IMR-90 (cell line): Measurements from ENCODE around the gene C3orf33. TPM values are rescaled to one million over a fixed set of nuclear protein-coding genes. Genes with fewer than 3 reads are reported as not detected.

Experiments used
- ATAC-seq: fragments of 200-7000 bp; cut with Tn5 transposase; 2 replicates; pipeline ENCODE4 v1.9.1; 2020; ENCODE audit warnings: low read depth, mild to moderate bottlenecking, moderate library complexity
- BruUV-seq: library from RNA; stranded (reverse); fragments of 400-500 nt; replicated peaks from 2 replicates; lab custom pipeline; 2021; lab: Mats Ljungman, UMichigan
- CTCF ChIA-PET: fragments of 300-600 bp; formaldehyde crosslinking; extraction: SDS; loops from one replicate; lab custom pipeline; 2021; ENCODE audit warnings: antibody characterized with exemption; lab: Yijun Ruan, JAX
- POLR2A ChIA-PET: fragments of 300-600 bp; sonication (Branson Sonifier 250); formaldehyde crosslinking; loops from one replicate; lab custom pipeline; 2022; ENCODE audit warnings: antibody characterized with exemption; ENCODE audit not compliant: unreplicated experiment; lab: Charles Lee
- DNase-seq: peaks from one replicate; pipeline ENCODE4 v3.0.0; 2013
- H2AFZ ChIP-seq: replicated peaks from 2 replicates; pipeline ENCODE3; 2013; ENCODE audit warnings: low read length, mild to moderate bottlenecking; ENCODE audit not compliant: poor library complexity
- H2AK5ac ChIP-seq: 2 replicates; pipeline ENCODE4 v1.6.1; 2013; ENCODE audit warnings: low read depth, low read length, inconsistent platforms
- H2AK9ac ChIP-seq: replicated peaks from 2 replicates; pipeline ENCODE3; 2013; ENCODE audit warnings: mild to moderate bottlenecking, low read depth, low read length, moderate library complexity; ENCODE audit not compliant: poor library complexity
- H2BK120ac ChIP-seq: 2 replicates; pipeline ENCODE4 v1.6.1; 2013; ENCODE audit warnings: low read depth, low read length, inconsistent platforms
- H2BK15ac ChIP-seq: 3 replicates; pipeline ENCODE4 v1.6.1; 2013; ENCODE audit warnings: low read depth, low read length, inconsistent platforms
- H2BK20ac ChIP-seq: 2 replicates; pipeline ENCODE4 v1.6.1; 2013; ENCODE audit warnings: low read depth, mild to moderate bottlenecking, inconsistent platforms, low read length, moderate library complexity
- H2BK5ac ChIP-seq: 2 replicates; pipeline ENCODE4 v1.6.1; 2013; ENCODE audit warnings: mild to moderate bottlenecking, low read depth, low read length, inconsistent platforms; ENCODE audit not compliant: poor library complexity, severe bottlenecking
- H3K14ac ChIP-seq: replicated peaks from 2 replicates; pipeline ENCODE4 v1.6.1; 2013; ENCODE audit warnings: low read depth, low read length, inconsistent platforms
- H3K18ac ChIP-seq: 2 replicates; pipeline ENCODE4 v1.6.1; 2013; ENCODE audit warnings: low read depth, low read length, control low read depth
- H3K23ac ChIP-seq: 2 replicates; pipeline ENCODE4 v1.6.1; 2013; ENCODE audit warnings: low read depth, low read length, inconsistent platforms
- H3K27ac ChIP-seq: 2 replicates; pipeline ENCODE4 v1.5.1; 2013; ENCODE audit warnings: mild to moderate bottlenecking, control low read depth, low read length; ENCODE audit not compliant: insufficient read depth
- H3K27me3 ChIP-seq: 2 replicates; pipeline ENCODE4 v1.6.1; 2013; ENCODE audit warnings: low read length; ENCODE audit not compliant: control insufficient read depth, insufficient read depth
- H3K36me3 ChIP-seq: 2 replicates; pipeline ENCODE4 v1.6.1; 2013; ENCODE audit warnings: low read length, mixed read lengths; ENCODE audit not compliant: control insufficient read depth, insufficient read depth
- H3K4ac ChIP-seq: 2 replicates; pipeline ENCODE4 v1.6.1; 2013; ENCODE audit warnings: low read depth, low read length, inconsistent platforms
- H3K4me1 ChIP-seq: 2 replicates; pipeline ENCODE4 v1.6.1; 2013; ENCODE audit warnings: low read length, mixed read lengths; ENCODE audit not compliant: control insufficient read depth, insufficient read depth
- H3K4me2 ChIP-seq: 2 replicates; pipeline ENCODE4 v1.6.1; 2013; ENCODE audit warnings: low read depth, mild to moderate bottlenecking, control low read depth, low read length, moderate library complexity
- H3K4me3 ChIP-seq: 2 replicates; pipeline ENCODE4 v1.5.1; 2013; ENCODE audit warnings: low read depth, mild to moderate bottlenecking, control low read depth, low read length, moderate library complexity; ENCODE audit not compliant: insufficient read depth
- H3K56ac ChIP-seq: 2 replicates; pipeline ENCODE4 v1.6.1; 2013; ENCODE audit warnings: low read length, inconsistent platforms; ENCODE audit not compliant: insufficient read depth; ENCODE audit errors: extremely low read depth
- H3K79me1 ChIP-seq, 2 experiments: 2 replicates each; pipeline ENCODE4 v1.6.1; 2013; ENCODE audit warnings: low read length in 2 of 2, inconsistent platforms in 1 of 2, low read depth in 1 of 2
- H3K9ac ChIP-seq: 2 replicates; pipeline ENCODE4 v1.6.1; 2013; ENCODE audit warnings: low read depth, low read length, control low read depth
- H3K9me1 ChIP-seq: 2 replicates; pipeline ENCODE4 v1.6.1; 2013; ENCODE audit warnings: low read length, inconsistent platforms; ENCODE audit not compliant: insufficient read depth
- H3K9me3 ChIP-seq: 2 replicates; pipeline ENCODE4 v1.6.1; 2013; ENCODE audit warnings: low read length; ENCODE audit not compliant: control insufficient read depth, insufficient read depth
- H4K20me1 ChIP-seq: 2 replicates; pipeline ENCODE4 v1.6.1; 2013; ENCODE audit warnings: low read length, inconsistent platforms; ENCODE audit not compliant: insufficient read depth
- H4K5ac ChIP-seq: 2 replicates; pipeline ENCODE4 v1.6.1; 2013; ENCODE audit warnings: mild to moderate bottlenecking, low read depth, low read length, control low read depth
- H4K8ac ChIP-seq, 2 experiments: 2 replicates each; pipeline ENCODE4 v1.6.1; 2013; ENCODE audit warnings: low read depth in 2 of 2, low read length in 2 of 2, control low read depth in 1 of 2, inconsistent platforms in 1 of 2
- H4K91ac ChIP-seq: 2 replicates; pipeline ENCODE4 v1.6.1; 2013; ENCODE audit warnings: low read depth, low read length, inconsistent platforms; ENCODE audit not compliant: insufficient read depth
- BHLHE40 ChIP-seq: fragments of 150-350 bp; IDR thresholded peaks from 2 replicates; pipeline ENCODE4 v1.6.1; 2016; ENCODE audit warnings: mild to moderate bottlenecking, low read depth, low read length
- CEBPB ChIP-seq: IDR thresholded peaks from 2 replicates; pipeline ENCODE4 v1.6.1; 2012; ENCODE audit warnings: low read depth, low read length, improper control_type of control experiment
- CHD1 ChIP-seq: IDR thresholded peaks from 2 replicates; pipeline ENCODE4 v1.6.1; 2012; ENCODE audit warnings: low read depth, low read length, improper control_type of control experiment
- FOS ChIP-seq: fragments of 150-350 bp; IDR thresholded peaks from 2 replicates; pipeline ENCODE4 v1.6.1; 2016; ENCODE audit warnings: low read depth, low read length
- MAFK ChIP-seq: IDR thresholded peaks from 2 replicates; pipeline ENCODE4 v1.6.1; 2012; ENCODE audit warnings: low read depth, low read length, improper control_type of control experiment
- MAZ ChIP-seq: IDR thresholded peaks from 2 replicates; pipeline ENCODE4 v1.6.1; 2012; ENCODE audit warnings: low read depth, mild to moderate bottlenecking, low read length, improper control_type of control experiment, moderate library complexity, borderline replicate concordance
- MXI1 ChIP-seq: IDR thresholded peaks from 2 replicates; pipeline ENCODE4 v1.6.1; 2012; ENCODE audit warnings: low read depth, mild to moderate bottlenecking, low read length, moderate library complexity, borderline replicate concordance
- POLR2A ChIP-seq: IDR thresholded peaks from 2 replicates; pipeline ENCODE4 v1.6.1; 2012; ENCODE audit warnings: mild to moderate bottlenecking, low read depth, low read length
- RAD21 ChIP-seq: IDR thresholded peaks from 2 replicates; pipeline ENCODE4 v1.6.1; 2012; ENCODE audit warnings: low read length, improper control_type of control experiment
- WGBS, 2 experiments: methylation state at CpG; one replicate each; pipeline versions ENCODE4 v1.1.5 to v1.1.7; 2013; ENCODE audit warnings: missing lambda C conversion rate in 2 of 2; ENCODE audit not compliant: insufficient read length in 1 of 2; ENCODE audit errors: extremely low coverage in 2 of 2; 5-methylcytosine and 5-hydroxymethylcytosine counted together
- dilution Hi-C: fragments of 300-500 bp; cut with HindIII; formaldehyde crosslinking; loops from one replicate; pipeline ENCODE4 v1.14.3; 2018; ENCODE audit warnings: low sequenced_read_pairs; ENCODE audit not compliant: unreplicated experiment
- in situ Hi-C: fragments of 300-500 bp; cut with MboI; formaldehyde crosslinking; loops from 3 replicates; pipeline ENCODE4 v1.14.3; 2019; ENCODE audit warnings: low sequenced_read_pairs, inconsistent platforms, mixed read lengths
- intact Hi-C: fragments of 100-400 bp; cut with micrococcal nuclease; formaldehyde crosslinking; loops from 2 replicates; pipeline ENCODE4 v1.10.0; 2022
- polyA plus RNA-seq, 3 experiments: library from polyadenylated mRNA; depleted of rRNA; stranded (reverse); fragments of >200 nt; gene quantifications; 2 replicates each; pipeline ENCODE4 v1.2.3, GENCODE V29; 2012; ENCODE audit warnings: low replicate concordance in 1 of 3
- total RNA-seq: library from RNA; depleted of rRNA; stranded (reverse); fragments of >200 nt; gene quantifications from 2 replicates; pipeline ENCODE4 v1.2.3, GENCODE V29; 2012
- TF ChIP-seq, protein P1 (sequence below): fragments of 150-350 bp; IDR thresholded peaks from 2 replicates; pipeline ENCODE4 v1.6.1; 2016; ENCODE audit warnings: low read depth, mild to moderate bottlenecking, low read length, moderate library complexity, borderline replicate concordance
- TF ChIP-seq, protein P2 (sequence below): conservative IDR thresholded peaks from 2 replicates; pipeline ENCODE4 v1.5.1; 2012; ENCODE audit warnings: mild to moderate bottlenecking, low read depth, low read length, improper control_type of control experiment
- TF ChIP-seq, protein P3 (sequence below): fragments of 150-350 bp; IDR thresholded peaks from 2 replicates; pipeline ENCODE4 v1.6.1; 2017; ENCODE audit warnings: mild to moderate bottlenecking, antibody characterized with exemption, low read length, low read depth

C3orf33 gene
- total and polyA plus RNA-seq, 2 of the 4 experiments (the other 2 are of a cell fraction), result 0.72 to 1.2 TPM

DNA sequence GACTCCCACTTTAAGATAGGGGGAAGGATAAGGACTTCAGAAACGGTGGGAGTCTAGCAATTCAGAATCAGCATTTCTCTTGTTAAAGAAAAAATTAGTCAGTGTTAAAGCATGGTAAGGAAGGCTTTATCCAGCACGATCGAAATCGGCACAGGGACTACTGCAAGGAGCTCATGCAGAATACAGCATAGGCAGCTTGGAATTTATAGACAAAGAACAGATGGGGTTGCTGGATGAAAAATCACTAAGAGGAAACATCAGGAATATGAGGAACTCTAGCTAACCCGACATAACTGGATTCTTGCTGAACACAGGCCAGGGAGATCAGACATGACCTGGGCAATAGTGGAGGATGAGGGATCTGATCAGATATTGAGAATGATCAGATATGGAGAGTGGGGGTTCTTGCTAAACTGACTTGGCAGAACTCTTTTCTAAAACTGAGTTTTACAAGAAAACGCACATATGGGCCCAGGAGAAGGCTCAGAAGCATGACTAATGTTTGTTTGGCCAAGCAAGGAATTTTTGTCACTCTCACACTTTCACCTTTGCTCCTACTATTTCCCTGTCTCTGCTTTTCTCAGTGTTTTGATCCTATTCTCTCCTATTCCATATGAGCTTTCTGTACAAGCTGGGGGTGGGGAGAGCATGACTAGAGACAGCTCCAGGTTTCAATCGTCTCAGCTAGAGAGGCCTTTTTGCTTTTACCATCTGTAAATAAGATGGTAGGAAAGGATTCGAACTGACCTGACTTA, 57.3 kb downstream of the C3orf33 start:
- Histone ChIP-seq H3K4me3 (no peak overlapping the region), H3K4me2 (no peak overlapping the region), H4K91ac (no peak overlapping the region), H3K56ac (no peak overlapping the region), H2BK5ac (no peak overlapping the region), H2BK15ac (no peak overlapping the region), H2AK9ac (no peak overlapping the region), H3K14ac (no peak overlapping the region), H3K9me1 (no peaks in the 10 kb centered on the region), H3K27ac (no peak overlapping the region), H2BK20ac (no peak overlapping the region), H3K27me3 (peaks cover 33% of the 10 kb centered on the region), H3K36me3 (no peaks in the 10 kb centered on the region), H4K20me1 (no peaks in the 10 kb centered on the region), H2AK5ac (no peak overlapping the region), H3K9ac (no peak overlapping the region), H3K79me1 (no peaks in the 10 kb centered on the region), H3K4ac (no peak overlapping the region), H3K9me3 (no peaks in the 10 kb centered on the region), H4K8ac (no peak overlapping the region), H3K4me1 (no peaks in the 10 kb centered on the region; the same call in 1 of the 2 replicates), H2BK120ac (no peak overlapping the region), H3K23ac (no peak overlapping the region), H2AFZ (no peak overlapping the region), H3K18ac (no peak overlapping the region), H4K5ac (no peak overlapping the region)
- DNase-seq (no peak), ATAC-seq (no peak)
- ChIA-PET POLR2A (no interaction called here), CTCF (interaction anchor here (1.0 kb wide), 1 partner anchor 57 kb away, joined by 4 read pairs; the partner anchor contains the start of gene C3orf33)
- 38% methylated on average over 5 of the region's 8 CpGs; no CpG with 5 or more reads in 1 of the 2 experiments for WGBS, 2 experiments
- in situ Hi-C loops, result no loop called here
- no TSS peak for BruUV-seq
- TF ChIP-seq, protein P1, sequence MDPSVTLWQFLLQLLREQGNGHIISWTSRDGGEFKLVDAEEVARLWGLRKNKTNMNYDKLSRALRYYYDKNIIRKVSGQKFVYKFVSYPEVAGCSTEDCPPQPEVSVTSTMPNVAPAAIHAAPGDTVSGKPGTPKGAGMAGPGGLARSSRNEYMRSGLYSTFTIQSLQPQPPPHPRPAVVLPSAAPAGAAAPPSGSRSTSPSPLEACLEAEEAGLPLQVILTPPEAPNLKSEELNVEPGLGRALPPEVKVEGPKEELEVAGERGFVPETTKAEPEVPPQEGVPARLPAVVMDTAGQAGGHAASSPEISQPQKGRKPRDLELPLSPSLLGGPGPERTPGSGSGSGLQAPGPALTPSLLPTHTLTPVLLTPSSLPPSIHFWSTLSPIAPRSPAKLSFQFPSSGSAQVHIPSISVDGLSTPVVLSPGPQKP, result no peak
- TF ChIP-seq, protein P2, sequence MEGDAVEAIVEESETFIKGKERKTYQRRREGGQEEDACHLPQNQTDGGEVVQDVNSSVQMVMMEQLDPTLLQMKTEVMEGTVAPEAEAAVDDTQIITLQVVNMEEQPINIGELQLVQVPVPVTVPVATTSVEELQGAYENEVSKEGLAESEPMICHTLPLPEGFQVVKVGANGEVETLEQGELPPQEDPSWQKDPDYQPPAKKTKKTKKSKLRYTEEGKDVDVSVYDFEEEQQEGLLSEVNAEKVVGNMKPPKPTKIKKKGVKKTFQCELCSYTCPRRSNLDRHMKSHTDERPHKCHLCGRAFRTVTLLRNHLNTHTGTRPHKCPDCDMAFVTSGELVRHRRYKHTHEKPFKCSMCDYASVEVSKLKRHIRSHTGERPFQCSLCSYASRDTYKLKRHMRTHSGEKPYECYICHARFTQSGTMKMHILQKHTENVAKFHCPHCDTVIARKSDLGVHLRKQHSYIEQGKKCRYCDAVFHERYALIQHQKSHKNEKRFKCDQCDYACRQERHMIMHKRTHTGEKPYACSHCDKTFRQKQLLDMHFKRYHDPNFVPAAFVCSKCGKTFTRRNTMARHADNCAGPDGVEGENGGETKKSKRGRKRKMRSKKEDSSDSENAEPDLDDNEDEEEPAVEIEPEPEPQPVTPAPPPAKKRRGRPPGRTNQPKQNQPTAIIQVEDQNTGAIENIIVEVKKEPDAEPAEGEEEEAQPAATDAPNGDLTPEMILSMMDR, result no peak
- TF ChIP-seq MXI1 (no peak), POLR2A (no peak), RAD21 (no peak), BHLHE40 (no peak), FOS (no peak), CEBPB (no peak), MAFK (no peak), CHD1 (no peak), MAZ (no peak)
- TF ChIP-seq, protein P3, sequence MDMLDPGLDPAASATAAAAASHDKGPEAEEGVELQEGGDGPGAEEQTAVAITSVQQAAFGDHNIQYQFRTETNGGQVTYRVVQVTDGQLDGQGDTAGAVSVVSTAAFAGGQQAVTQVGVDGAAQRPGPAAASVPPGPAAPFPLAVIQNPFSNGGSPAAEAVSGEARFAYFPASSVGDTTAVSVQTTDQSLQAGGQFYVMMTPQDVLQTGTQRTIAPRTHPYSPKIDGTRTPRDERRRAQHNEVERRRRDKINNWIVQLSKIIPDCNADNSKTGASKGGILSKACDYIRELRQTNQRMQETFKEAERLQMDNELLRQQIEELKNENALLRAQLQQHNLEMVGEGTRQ, result no peak
- dilution Hi-C loops, result no loop called here
- intact Hi-C loops, result loop anchor here (5.0 kb wide), 1 partner anchor 124 kb away; the partner anchor contains the start of gene GMPS
